Stimulated activated CD8-positive, alpha-beta memory T cell treated with anti-CD3 and anti-CD28 coated beads, Interleukin-15, amount 100 ng/mL, for 24 hours (primary cell): ENCODE measurements around the gene MYCT1.
"Not testable (repeated sequence)": the region's sequence is repeated elsewhere in the genome, so short reads cannot be mapped to it uniquely, and the experiment has no call there.

Experiments
- DNase-seq: peaks from one replicate; pipeline ENCODE4 v3.0.0-alpha.2; 2020; ENCODE audit warnings: low read depth

The MYCT1 gene

GRCh38 chr6:152697634-152698033 is at the start of gene MYCT1:
TSS of gene MYCT1 (plus strand) at chr6:152697897. CDS start at chr6:152697903, 6 bp downstream.
- no peak for DNase-seq

GRCh38 chr6:152648105-152648504 is 49.6 kb upstream of the MYCT1 start:
- DNase-seq = no peak

- DNase-seq = no peak
These were observed 45.7 kb upstream of the MYCT1 start for GRCh38 chr6:152651986-152652385.

- DNase-seq = no peak
These were observed 35.9 kb upstream of the MYCT1 start for GRCh38 chr6:152661776-152662175.

GRCh38 chr6:152669895-152670294 is 27.8 kb upstream of the MYCT1 start:
- DNase-seq = no peak

- DNase-seq = no peak
These were observed 26.5 kb upstream of the MYCT1 start for GRCh38 chr6:152671171-152671570.

GRCh38 chr6:152673236-152673635 is 24.5 kb upstream of the MYCT1 start:
- DNase-seq = no peak

- DNase-seq = no peak
These were observed 17.5 kb upstream of the MYCT1 start for GRCh38 chr6:152680151-152680550.

GRCh38 chr6:152680879-152681517 is 16.7 kb upstream of the MYCT1 start:
- no peak for DNase-seq

- DNase-seq = no peak
These were observed 15.6 kb upstream of the MYCT1 start for GRCh38 chr6:152682141-152682540.

GRCh38 chr6:152682935-152683334 is 14.8 kb upstream of the MYCT1 start:
- DNase-seq = not testable (repeated sequence)

GRCh38 chr6:152685819-152686218 is 11.9 kb upstream of the MYCT1 start:
- no peak for DNase-seq

GRCh38 chr6:152695372-152696045 is 2.2 kb upstream of the MYCT1 start:
- no peak for DNase-seq

GRCh38 chr6:152696522-152696921 is 1.2 kb upstream of the MYCT1 start:
- DNase-seq = no peak

- no peak for DNase-seq
These were observed 995 bp downstream of the MYCT1 start for GRCh38 chr6:152698692-152699091.

- no peak for DNase-seq
These were observed 2.7 kb downstream of the MYCT1 start for GRCh38 chr6:152700427-152700826.

GRCh38 chr6:152701081-152701862 is 3.6 kb downstream of the MYCT1 start:
- DNase-seq = no peak

- no peak for DNase-seq
These were observed 4.2 kb downstream of the MYCT1 start for GRCh38 chr6:152701863-152702401.

GRCh38 chr6:152703750-152704149 is 6.1 kb downstream of the MYCT1 start:
- DNase-seq = not testable (repeated sequence)

- DNase-seq = no peak
These were observed 7.6 kb downstream of the MYCT1 start for GRCh38 chr6:152705327-152705726.

- no peak for DNase-seq
These were observed 18.6 kb downstream of the MYCT1 start for GRCh38 chr6:152716322-152716721.

- DNase-seq = no peak
These were observed 23.3 kb downstream of the MYCT1 start for GRCh38 chr6:152720974-152721373.

GRCh38 chr6:152721956-152722355 is 24.3 kb downstream of the MYCT1 start:
- no peak for DNase-seq
